Measurements from ENCODE around the gene LRRC36.
A peak's percentile ranks its signal among the peaks of the same experiment; 100 is the strongest.

Gene LRRC36

DNA sequence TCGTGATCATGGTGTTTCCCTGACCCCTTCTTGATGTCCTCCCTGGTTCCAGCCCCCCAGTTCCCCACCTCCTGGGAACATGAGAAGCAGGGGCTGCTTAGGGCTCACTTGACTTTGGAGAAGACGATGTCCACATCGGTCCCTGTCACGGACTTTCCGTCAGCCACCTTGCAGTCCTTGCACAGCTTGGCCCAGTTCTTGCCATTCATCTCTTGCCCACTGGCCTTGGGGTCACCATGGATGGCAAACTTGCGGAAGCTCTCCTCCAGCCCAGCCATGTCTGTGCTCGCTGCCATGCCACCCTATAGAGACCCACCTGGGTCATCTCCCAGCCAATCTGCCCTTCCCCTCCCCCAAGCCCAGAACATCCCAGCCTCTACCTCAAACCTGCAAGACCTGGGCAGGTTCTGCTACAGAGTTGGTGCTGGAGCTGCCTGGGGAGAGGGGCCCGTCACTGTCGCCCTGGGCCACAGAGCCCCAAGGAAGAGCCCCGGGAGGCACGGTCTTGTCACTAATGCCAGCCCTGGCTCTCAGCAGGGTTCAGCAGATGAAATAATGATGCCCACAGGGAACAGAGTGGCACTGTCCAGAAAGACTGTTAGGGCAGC lies 64.3 kb downstream of the LRRC36 start:
- DNase-seq (ENCODE audit: low spot score): no peak

DNA sequence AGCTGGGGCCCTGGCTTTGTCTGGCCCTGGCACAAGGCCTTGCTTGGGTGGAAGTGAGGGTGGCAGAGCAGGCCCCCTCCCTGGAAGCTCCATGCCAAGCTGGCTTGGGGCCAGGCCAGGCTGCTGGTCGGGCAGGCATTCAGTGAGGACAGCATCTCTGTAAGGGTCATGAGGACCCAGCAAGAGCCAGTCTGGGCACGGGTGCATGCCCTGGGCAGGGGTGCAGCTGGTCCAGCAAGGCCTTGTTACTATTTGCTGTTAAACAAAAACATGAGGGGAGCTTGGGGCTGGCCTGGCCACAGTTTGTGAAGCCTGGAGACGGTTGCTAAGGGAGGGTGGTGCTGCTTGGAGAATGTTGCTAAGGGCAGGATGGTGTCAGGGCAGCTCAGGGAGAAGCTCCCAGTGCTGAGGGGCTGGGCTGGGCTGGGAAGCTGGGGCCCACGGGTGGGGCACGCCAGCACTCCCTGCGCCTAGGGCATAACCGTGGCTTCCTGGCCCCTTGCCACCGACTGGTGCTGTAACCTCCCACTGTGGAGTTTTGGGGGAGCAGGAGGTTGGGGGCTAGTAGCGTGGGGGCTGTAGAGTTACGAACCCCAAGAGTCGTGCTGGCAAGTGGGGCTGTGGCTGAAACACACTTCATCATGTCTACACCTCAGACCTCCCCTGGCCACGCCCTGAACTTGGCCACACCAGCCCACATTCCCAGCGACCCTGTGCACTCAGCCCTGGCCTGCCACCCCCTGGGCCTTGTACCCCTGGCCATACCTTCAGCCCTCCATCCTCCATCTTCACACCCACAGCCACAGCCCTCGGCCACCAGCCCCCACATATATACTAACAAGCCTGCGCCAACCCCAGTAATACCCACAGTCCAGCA lies 65.0 kb downstream of the LRRC36 start:
- DNase-seq (ENCODE audit: low spot score): no peak

DNA sequence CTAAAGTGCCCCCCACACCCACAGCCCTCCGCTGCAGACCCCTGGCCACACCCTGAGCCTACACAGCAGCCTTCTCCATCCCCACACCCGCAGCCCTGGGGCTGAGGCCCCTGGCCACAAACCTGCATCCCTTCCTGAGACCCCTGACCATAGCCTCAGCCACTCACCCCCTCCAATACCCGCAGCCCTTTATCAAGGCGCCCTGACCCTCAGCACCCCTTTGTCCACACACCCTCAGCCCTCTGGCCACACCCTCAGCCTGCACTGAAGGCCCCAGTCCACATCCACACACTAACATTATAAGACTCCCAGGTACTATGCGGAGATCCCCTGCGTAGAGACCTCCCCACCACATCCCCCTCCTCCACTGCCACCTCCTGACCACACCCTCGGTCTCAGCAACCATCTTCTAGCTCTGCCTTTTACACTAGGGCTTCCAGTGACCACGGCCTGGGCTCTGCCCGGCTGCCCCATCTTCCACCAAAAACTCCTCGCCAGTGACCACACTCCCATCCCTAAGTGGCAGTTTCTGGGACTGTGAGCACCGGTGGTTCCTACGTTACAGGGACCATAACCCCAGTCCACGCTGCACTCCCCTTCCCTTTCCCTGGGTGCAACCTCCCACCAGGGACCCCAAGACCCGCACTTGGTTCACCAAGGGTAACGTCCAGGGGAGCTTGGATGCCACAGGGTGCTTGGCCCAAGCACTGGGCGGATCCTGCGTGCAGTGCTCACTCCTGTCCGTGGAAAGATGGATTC lies 65.9 kb downstream of the LRRC36 start:
- no peak for DNase-seq (ENCODE audit: low spot score)

DNA sequence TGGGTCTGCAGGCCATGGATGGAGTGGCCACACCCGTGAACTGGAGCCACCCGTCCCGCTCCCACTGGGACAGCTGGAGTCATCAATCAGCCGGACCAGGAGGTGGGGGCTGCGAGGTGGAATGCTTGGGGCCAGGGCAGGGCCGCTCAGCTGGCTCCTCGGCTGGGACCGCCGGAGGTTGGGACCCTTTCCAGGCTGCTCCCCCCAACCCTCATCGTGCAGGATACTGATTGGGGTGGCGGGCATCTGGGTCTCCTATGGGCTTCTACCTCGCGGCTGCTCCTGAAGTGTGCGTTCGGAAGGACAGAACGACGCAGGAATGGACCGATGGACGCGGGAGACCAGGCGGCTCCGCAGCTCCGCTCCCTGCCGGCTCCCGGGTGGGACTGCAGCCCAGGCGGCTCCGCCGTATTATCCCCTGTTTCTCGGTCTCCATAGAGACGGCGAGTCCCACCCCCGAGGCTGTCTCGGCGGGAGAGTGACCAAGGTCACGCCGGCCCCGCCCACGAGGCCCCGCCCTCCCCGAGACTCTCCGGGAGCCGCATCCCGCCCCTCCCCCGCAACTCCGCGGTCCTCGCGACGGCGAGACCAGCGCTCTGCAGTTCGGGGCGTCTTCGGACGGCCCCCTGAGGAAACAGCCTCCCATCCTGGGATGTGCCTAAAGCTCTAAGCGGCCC lies 66.6 kb downstream of the LRRC36 start, which contains the start of gene TPPP3:
Gene TPPP3, minus strand, starts transcription at position 388 of the 677 bp plus-strand sequence. CDS start 2,387 bp downstream, outside the sequence.
- DNase-seq (ENCODE audit: low spot score): peak; percentile 20

DNA sequence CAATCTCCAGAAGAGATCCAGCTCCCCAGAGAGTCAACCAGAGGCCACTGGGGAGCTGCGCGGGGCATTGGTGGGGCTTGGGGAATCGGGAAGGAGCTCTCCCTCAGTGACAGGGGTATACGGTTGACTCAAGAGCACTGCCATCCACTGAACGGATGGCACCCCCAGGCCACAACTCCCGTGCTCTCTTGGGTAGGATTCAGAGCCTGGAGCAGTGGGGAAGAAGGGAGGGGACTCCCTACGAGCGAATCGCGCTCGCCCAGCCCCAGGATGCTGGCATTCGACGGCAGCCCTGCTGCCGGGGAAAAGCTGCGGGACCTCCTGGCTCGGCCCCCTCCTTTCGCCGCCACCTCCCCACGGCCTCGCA lies 67.2 kb downstream of the LRRC36 start:
- no peak for DNase-seq (ENCODE audit: low spot score)

DNA sequence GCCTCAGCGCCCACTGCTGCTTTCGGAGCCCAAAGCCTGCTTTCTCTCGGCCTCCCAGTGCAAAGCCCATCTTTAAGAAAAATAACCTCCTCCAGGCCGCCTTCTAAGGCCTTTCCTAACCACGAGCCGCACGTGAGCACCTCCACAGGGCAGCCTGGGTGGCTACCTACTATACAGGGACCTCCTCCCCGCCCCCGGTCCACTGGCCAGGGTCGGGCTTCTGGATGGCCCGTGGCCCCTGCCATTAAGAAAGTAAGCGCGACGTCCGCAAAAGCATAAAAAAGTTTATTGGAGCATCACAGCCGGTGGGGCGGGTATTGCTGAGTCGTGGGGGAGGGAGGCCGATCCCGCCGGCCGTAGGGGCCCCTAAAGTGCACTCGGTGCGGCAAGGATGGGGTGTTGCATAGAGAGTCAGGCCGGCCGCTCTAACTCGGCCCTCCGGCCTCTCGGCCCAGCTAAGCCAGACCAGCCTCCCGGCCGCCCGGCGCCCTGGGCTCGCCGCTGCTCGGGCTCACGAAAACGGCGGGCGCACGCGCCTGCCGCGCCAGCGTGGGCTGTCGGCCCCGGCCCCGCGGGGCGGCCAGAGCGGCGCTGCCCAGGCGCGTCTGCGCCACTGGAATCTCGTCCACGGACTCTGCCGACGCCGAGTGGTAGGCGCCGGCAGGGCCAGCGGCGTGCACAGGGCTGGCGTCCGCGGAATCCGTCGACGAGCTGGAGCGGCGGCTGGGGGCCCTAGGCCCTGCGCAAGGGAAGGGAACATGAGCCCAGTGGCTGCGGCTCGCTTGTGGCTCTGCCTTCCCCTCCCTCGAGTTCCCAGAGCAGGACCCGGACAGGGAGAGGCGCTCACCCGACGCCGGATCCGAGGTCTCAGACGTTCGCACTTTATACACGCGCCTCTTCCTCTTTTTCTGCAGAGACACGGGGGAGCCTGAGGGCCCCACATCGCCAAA lies 67.8 kb downstream of the LRRC36 start:
- DNase-seq (ENCODE audit: low spot score): no peak

DNA sequence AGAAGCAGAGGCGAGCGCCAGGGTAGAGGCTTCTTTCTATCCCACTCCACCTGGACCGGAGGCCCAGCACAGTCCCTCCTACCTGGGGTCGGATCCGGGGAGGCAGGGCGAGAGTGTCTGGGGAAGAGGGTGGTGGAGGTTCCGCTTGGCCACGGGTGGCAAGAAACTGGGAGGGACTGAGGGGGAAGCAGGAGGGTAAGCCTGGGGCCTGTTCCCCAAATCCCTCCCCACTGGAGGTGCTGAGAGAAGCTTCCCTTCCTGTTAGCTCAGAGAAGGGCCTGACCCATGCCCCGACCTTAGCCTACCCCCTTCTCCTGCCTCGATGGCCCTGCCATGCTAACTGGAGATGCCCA lies 68.5 kb downstream of the LRRC36 start:
- DNase-seq (ENCODE audit: low spot score): no peak

DNA sequence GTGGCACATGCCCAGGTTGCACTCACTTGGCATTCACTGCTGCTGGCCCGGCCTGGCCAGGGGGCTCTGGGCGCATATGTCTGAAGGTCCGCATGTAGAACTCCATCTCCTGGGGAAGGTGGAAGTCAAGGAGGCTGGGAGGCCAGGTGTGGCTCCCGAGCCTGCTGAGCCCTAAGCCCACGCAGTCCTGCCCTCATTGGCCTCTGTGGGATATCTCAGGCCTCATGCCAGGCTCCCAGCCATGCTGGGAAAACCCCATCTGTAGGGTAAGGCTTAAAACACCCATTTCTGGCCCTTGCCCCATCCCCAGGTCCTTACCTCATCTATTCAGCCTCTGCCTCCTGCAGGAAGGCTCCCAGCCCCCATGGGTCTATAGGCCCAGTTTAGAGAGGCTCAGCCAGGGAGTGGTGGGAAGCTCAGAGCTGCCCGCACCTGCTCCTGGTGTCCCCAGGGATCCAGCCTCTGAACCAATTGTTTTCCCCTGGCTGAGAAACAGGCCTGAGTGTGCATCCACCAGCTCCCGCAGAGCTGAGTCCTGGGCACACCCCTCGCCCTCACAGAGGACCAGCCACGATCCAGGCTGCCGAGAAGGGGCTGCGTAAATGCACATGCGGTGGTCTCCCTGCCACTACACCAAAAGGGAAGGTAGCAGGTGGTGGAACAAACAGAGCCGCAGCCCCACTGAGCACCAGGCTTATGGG lies 69.0 kb downstream of the LRRC36 start:
- no peak for DNase-seq (ENCODE audit: low spot score)

DNA sequence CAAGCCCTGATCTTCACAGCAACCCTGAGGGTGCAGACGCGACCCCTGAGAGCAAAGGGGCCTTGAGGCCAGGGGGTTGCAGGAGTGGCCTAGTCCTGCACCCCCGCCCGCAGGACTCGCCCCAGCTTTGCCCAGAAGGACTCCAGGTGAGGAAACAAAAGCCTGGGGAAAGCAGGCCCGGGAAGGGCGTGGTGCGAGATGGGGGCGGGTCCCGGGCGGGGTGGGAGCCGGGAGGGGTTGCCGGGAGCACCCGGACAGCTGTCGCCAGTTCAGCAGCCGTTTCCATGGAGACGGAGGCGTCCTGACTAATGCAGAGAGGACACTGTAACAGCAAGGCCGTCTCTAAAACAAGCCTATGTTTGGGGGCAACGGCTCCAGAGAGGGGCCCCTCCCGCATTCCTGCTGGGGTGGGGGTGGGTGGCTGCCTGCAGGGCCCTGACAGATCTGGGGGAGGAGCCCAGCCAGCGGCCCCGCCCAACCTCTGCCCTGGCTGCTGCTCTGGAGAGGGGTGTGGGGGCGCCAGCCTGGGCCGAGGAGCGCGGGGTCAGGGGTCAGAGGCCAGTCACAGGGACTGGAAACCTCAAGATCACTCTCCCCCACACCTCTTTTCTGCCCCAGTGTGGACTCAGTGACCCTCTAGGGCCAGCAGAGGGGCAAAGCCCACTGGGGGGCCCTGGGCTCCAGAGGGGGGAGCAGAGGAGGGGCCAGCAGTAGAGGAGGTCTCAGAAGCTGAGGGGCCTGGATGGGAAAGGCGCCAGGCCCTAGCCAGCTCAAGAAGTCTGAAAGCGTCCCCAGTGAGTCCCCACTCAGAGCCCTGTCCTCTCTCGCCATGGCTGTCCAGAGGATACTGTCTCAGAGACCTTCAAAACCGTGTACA lies 69.8 kb downstream of the LRRC36 start:
- no peak for DNase-seq (ENCODE audit: low spot score)

DNA sequence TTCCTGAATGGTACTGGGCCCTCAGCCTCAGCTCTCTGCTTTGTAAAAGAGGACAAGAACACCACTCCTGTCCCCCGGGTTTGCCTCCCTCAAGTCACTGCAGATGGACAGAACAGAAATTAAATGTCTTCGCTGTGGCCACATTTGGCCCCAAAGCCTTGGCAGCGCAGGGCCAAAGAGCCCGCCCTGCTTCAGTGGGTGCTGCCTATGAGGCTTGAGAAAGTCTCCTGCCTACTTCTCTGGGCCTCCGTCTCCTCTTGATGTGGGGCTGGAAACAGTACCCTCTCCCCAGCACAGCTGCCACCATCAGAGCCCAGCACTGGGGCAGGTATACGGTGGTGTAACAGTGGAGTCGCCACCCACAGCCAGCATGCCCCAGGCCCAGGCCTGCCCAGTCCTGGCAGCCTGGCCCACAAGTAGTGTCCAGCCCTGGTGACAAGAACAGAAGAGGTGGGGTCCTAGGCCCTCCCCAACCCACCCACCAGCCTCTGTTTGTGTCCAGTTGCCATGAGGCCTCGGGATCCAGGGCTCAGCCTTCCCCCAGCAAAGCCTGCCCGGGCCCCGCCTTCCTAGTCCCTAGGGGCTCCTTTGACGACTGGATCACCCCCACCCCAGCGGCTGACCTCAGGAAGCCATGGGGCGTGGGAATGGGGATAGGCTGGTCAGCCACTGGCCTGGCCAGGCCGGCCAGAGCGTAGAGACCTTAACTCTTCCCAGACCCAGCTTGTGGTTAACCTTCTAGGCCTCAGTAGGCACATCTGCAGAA lies 70.6 kb downstream of the LRRC36 start:
- no peak for DNase-seq (ENCODE audit: low spot score)

DNA sequence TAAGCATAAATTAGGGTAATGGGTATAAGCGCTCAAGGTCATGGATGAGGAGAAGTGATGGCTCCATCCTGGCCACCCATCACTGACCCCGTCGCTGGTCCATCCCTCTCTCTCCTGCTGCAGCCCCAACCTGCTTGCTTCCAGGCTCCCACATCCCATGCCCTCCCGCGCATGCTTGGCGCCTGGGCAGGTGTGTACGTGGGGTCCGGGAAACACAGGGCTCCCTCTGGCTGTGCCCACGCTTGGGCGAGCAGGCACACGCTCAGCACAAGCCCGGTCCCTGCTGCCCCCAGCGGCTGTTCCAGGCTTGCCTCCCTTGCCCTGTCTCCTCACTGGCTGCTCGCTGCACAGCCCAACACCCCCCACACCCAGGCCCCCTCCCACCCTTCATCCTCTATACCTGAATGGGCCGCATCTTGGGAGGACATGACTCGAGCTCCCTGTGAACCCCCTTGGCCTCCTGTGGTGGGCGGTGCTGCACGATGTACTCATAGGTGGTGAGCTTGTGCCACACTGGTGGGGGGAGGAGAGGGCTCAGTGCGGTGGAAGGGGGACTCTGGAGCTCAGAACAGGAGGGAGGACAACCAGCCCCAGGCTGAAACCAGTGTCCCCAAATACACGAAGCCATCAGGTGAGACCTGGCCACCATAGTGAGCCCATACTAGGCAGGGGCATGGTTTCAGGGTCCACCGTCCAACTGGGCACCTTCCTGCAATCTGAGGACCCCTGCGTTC lies 71.4 kb downstream of the LRRC36 start:
- DNase-seq (ENCODE audit: low spot score): no peak

DNA sequence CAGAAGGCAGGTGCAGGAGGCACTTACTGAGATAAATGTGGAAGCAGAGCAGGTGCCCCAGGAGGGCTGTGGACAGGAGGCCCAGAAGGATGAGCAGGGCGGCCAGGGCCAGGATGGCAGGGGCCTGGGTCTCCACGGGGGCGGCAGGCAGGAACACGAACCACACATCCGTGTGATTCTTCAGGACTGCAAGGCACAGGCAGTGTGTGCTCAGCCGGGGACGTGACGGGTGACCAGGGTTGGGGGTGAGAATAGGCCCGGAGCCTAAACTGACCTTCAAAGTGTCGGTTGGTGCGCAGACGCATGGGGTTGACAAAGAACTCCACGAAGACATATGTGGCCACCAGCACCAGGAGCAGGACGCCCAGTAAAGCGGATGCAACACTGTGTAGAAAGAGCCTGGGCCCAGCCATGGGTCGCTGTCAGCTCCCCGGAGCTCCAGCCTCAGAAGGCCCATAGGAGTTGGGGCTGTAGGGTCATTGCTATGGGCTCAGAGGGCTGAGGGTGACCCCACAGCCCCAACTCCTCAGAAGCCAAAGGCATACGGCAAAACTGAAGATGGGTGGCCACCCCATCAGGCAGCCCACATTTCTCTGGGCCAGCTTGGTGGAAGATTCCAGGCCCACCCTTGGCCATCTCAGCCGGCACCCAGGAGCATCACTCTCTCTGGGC lies 72.1 kb downstream of the LRRC36 start:
- no peak for DNase-seq (ENCODE audit: low spot score)

DNA sequence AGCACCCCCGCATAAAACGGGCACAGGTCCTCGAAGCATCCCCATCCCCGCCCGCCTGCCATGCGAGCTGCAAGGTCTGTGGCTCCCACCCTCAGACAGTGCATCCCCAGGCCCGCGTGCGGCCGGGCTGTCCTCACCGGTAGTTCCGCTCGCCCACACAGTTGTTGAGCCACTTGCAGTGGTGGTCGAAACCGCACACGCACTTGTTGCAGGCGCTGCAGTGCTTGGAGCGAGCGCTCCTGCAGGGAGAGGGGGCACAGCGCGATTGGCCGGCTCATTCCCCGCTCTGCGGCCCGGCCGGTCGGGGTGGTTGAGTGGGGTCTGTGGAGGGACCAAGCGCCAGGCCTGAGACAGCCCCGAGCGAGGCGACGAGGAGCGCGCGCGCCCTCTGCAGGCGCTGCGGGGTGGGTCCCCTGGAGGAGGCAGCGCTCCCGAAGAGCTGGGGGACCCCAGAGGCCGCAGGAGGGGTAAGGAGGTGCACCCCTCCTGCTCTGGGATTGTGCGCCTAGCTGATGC lies 72.7 kb downstream of the LRRC36 start:
- DNase-seq (ENCODE audit: low spot score): peak; percentile 25

DNA sequence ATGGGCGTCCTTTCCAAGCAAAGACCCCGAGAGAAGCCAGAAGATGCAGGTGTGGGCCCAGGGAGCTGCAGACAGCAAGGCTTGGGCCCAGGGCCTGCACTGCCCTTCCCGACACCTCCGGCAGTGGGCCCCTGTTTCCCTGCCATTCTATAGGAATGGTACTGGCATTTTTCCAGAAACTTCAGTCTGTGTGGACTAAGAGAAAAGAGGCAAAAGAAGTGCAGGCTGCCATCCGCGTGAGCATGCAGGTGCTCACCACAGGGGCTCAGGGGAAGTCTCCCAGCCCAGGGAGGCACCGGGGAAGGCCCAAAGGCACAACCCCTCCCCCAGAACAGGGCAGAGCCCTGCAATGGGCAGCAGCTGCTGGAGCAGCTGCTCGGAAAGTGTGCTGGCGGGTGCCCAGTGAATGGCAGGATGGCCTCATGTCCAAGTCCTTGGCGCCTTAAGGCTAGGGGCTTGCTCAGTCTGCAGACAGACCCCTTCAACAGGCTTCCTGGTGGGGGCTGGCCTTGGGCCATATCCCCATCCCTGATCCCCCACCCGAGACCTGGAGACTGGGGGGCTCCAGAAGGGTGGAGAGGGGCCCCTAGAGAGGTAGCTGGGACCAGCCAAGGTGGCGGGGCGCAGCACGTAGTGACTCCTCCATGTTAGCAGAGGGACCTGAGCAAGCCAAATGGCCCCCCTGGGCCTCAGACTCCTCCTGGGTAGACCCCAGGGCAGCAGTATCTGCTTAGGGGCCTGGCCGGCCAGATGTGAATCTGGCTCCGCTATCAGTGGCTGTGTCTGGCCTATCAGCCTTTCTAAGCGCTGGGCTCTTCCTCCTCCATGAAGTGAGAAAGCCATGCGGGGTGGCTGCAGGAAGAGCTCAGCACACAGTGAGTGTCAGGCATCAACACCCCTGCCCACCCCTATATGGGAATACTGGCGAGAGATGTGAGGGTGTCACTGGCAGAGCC lies 73.4 kb downstream of the LRRC36 start:
- DNase-seq (ENCODE audit: low spot score): no peak

DNA sequence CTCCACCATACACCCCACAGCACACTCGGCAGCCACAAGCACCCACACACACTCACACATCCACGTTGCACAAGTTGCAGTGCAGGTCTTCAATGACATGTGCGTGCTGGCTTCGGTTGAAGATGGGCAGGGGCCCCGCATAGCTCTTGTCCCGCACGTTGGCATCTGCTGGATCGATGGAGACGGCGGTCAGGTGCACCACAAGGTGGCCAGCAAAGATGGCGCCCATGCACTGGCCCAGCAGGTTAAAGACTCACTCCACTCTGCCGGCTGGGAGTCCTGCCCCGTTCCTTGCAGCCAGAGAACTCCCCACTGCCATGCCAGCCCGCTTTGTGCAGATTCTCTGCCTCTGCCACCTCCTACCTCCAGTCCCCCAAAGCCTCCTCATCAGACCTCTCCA lies 74.3 kb downstream of the LRRC36 start:
- no peak for DNase-seq (ENCODE audit: low spot score)

DNA sequence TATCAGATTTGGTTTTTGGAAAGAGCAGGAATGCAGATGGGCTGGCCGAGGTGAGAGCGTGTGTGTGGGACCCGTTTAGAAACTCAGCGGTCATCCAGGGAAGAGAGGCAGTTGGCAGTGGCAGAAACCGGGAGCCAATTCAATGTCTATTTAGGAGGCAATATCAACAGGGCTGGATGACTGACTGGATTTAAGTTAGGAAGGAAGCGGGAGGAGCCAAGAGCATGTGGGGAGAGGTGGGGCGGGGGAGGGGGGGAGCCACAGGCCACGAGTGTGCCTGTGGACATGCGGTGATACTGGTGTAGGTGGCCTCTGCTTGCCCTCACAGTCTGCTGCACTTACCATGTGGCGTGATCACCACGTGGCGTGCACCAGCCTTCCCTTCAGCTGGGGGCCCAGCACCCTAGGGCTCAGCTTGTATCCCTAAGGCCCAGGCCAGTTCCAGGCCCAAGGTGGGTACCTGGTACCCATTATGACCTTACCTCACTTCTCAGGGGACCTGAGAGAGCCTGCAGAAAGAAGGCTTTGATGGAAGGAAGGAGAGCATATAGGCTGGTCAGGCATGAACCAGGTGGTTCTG lies 77.5 kb downstream of the LRRC36 start:
- DNase-seq (ENCODE audit: low spot score): no peak

Data from hematopoietic multipotent progenitor cell treated with erythropoietin and hydrocortisone succinate and interleukin-3 and kit ligand, for 15 days (in vitro differentiated cells).